Measurements from ENCODE around the gene CFAP69.

CFAP69 gene

DNA sequence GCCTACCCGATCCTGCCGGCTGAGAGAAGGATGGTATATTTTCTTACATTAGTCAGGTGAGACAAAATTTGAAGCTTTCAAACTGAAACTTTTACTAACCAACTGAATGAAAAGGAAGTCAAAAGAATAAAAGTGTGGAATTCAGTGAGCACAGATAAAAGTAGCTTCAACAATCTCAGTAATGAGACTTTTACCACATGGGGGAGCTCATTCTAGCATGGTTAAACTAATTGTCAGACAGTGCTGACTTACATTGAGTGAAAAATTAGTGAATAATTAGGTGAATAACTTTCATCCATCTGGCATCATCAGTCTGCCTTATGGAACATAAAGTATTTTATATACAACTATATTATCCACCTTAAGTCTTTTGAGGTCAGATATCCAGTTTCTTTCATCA is 67.8 kb downstream of the CFAP69 start:
- TF ChIP-seq, protein P1, sequence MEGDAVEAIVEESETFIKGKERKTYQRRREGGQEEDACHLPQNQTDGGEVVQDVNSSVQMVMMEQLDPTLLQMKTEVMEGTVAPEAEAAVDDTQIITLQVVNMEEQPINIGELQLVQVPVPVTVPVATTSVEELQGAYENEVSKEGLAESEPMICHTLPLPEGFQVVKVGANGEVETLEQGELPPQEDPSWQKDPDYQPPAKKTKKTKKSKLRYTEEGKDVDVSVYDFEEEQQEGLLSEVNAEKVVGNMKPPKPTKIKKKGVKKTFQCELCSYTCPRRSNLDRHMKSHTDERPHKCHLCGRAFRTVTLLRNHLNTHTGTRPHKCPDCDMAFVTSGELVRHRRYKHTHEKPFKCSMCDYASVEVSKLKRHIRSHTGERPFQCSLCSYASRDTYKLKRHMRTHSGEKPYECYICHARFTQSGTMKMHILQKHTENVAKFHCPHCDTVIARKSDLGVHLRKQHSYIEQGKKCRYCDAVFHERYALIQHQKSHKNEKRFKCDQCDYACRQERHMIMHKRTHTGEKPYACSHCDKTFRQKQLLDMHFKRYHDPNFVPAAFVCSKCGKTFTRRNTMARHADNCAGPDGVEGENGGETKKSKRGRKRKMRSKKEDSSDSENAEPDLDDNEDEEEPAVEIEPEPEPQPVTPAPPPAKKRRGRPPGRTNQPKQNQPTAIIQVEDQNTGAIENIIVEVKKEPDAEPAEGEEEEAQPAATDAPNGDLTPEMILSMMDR (IDR thresholded peaks at IDR 0.05): peak; percentile 39; the same call in 1 of the 2 replicates

DNA sequence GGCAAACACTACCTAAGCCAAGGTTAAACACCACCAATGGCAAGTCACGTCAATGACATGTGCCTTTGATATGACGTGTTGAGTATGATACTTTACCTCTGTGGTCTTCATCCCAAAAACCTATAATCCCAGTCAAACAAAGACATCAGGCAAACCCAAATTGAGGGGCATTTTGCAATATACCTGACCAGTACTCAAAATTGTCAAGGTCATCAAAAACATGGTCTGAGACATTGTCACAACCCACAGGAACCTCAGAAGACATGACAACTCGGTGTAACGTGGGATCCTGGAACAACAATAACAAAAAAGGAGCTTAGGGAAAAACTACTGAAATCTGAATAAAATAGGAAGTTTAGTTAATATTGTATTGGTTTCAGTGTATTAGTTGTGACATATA is 68.9 kb downstream of the CFAP69 start:
- TF ChIP-seq, protein P1 (IDR thresholded peaks at IDR 0.05): no peak

DNA sequence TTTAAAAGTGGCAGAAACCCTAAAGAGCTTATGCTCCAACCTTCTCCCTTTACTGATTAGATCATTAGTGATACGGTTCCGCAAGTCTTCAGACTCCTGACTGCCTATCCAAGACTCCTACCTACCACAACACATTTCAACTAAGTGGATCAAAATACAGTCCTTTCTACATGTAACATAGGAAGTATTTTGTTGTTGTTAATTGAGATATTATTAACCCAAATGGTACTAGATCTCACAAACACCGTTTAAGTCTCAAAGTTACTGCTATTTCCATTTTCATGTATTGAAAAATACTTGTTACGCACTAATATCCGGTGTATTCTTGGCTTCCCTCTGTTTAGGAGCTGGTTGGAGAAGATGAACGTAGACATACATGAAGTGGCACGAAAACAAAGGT is 75.0 kb downstream of the CFAP69 start:
- TF ChIP-seq, protein P1 (IDR thresholded peaks at IDR 0.05): no peak

DNA sequence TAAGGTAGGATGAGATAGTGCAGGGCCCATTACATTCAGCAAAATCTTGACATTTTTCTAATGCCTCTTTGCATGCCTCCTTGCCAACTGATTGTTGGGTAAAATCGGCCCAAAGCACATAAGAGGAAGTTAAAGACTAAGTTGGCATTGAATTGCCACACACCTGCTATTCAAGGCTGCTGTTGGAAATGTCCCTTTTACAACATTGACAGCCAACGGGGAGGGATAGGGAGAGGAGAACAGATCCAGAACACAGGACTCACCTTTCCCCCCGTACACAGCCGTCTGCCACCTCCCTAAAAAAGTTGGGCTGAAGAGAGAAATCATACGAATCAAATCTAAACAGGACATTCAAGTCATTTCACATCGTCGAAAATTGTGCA is 75.4 kb downstream of the CFAP69 start:
- TF ChIP-seq, protein P1 (IDR thresholded peaks at IDR 0.05): no peak

DNA sequence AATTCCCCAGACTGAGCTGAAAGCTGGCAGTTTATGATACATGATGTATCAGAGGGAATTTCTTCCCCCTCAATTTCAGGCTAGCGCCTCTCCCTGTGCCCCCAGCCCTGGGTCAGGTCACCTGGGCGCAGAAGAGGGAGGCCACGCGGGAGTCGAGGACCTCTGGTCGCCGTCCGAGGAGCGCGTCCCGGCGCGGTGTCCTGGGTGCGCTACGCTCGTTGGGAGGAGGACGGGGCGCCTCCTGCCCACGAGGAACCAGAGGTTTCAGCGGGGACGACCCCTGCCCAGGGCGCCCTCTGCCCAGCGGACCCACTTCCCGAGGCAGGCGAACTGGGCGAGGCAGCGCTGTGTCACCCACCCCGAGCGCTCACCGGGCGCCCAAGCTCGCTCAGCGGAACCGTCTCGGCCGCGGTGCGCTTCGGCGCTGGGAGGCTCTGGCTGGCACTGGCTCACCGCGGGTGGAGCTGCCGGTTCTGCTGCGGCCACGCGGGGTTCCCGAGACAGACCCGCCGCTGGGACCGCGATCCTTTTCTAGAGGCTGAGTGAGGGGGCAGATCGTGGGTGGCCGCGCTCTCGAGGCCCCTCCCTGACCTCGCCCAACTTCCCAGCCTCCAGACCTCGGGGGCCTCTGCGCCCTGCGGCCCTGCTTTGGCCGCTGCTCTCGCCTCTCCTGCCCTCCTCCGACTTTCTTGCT is 76.0 kb downstream of the CFAP69 start, which contains the start of gene FAM237B:
Gene FAM237B (minus strand): TSS at position 504 of the 694 bp plus-strand sequence. CDS start 1,556 bp downstream, outside the sequence.
- TF ChIP-seq, protein P1 (IDR thresholded peaks at IDR 0.05): no peak

DNA sequence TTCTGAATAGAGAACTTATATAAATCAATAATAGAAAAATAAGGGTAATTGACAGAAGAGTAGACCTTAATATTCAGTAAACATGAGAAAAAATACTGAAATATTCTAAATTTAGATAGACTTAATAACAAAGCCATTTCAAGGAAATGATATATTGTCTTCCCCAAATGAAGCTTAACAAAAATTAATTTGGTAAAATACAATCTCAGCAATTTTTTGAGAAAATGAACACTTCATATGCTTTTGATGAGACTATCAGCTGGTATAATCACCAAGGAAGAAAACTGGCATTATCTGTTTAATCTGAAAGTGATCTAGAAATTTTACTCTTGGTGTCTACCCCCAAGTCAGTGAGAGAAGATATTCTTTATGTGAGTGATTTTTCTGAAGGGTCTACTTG is 77.9 kb downstream of the CFAP69 start:
- TF ChIP-seq, protein P1 (IDR thresholded peaks at IDR 0.05): no peak

DNA sequence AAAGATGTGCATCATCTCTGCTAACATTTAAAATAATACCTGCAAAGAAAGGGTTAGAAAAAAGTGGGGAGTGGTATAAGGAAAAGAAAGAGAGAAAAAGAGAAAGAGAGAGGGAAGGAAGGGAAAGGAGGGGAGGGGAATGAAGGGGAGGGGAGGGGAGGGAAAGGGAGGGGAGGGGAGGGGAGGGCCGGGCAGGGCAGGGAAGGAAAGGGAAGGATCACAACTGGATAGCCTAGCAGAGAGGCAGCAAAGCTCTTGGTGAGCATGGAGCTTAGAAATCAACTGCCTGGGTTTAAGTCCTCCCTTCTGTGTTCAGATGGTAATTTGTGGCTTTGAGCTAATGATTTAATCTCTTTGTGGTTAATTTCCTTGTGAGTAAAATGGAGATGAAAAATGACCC is 81.5 kb downstream of the CFAP69 start:
- TF ChIP-seq, protein P1 (IDR thresholded peaks at IDR 0.05): no peak

Data from LNCAP (cell line).